ENCODE measurements around the gene CAMK2B. TPM values are rescaled to one million over a fixed set of nuclear protein-coding genes. Genes with fewer than 3 reads are reported as not detected.

Gene CAMK2B
- total and polyA plus RNA-seq, 9 donors, result 3.1 to 13.9 (median 10.1) TPM

DNA sequence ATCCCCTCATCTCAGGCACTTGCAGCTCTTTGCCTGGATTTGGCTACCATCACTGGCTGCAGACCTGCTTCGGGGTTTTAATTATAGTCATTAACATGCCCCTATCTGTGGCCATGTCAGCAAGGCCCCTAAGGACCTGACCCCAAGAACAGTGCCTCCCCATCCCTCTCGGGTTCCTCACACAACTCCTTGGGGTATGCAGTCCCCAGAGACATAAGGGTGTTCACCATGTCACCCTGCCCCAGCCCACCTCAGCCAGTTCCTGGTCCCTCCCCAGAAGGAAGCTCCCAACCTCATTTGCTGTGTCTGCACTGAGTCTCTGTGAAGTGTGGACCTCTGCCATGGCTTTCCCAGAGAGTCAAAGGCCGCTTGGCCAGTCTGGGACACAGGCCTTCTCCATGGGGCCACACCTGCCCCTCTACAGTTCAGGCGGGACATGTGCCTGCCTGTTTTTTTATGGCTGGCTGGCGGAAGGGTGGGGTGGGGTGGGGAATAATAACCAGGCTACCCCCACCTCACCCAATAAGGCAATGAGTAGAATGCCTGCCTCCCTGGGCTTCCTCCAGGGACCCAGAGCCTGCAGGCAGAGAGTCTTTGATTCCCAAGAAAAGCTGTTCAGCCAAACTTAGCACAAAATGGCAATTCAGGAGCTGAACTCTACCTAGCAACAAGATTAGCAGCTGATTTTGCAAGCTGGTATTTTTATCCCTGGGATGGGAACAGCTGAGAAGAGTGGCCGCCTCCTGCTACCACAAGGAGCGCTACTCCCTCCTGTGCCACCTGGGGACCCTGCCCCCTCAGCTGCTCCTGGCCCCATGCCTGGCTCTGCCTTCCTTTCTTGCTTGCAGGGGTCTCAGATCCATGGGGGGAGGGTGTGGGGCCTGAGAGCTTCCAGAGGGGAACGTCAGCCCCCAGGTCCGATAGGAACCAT, 23.7 kb upstream of the CAMK2B start:
- peak overlapping the region; percentile 59 for H3K27ac ChIP-seq (ENCODE audit: low read length)
- WGBS (ENCODE audit: insufficient coverage), result 71% methylated on average over 3 of the region's 9 CpGs
- no peaks in the 10 kb centered on the region for H3K27me3 ChIP-seq (ENCODE audit: control insufficient read depth, insufficient read depth, low read length)
- H3K4me1 ChIP-seq (ENCODE audit: control insufficient read depth, insufficient read depth, low read length), result peaks cover 15% of the 10 kb centered on the region
- no peaks in the 10 kb centered on the region for H3K36me3 ChIP-seq (ENCODE audit: control insufficient read depth, insufficient read depth, low read length)
- no peak overlapping the region for H3K4me3 ChIP-seq (ENCODE audit: low read length)
- peak; percentile 33 for DNase-seq
- peaks cover 2% of the 10 kb centered on the region for H3K9me3 ChIP-seq (replicated peaks; ENCODE audit: control insufficient read depth, low read depth, low read length)

DNA sequence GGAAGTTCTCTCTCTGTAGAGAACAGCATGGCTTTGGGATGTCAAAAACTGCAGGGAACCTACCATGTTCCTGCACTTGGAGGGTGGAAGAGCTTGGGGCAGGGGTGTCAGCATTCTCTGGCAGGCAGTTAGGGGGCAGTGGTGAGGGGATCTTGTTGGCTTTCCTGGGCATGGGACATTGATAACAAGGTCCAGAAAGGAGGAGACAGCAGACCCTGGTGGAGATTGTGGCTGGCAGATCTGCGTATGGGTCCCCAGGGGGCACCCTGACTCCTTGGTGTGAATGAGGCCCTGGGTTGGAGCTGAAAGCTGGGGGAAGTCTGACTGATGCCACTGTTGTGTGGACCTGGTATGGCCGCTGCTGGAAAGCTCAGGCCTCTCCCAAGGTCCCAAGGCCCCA, 22.9 kb upstream of the CAMK2B start:
- no peak for DNase-seq
- H3K27me3 ChIP-seq (ENCODE audit: control insufficient read depth, insufficient read depth, low read length), result peaks cover under 1% of the 10 kb centered on the region
- H3K36me3 ChIP-seq (ENCODE audit: control insufficient read depth, insufficient read depth, low read length), result no peaks in the 10 kb centered on the region
- peaks cover 15% of the 10 kb centered on the region for H3K4me1 ChIP-seq (ENCODE audit: control insufficient read depth, insufficient read depth, low read length)
- WGBS (ENCODE audit: insufficient coverage), result no CpG with 5 or more reads among the region's 2 CpGs
- no peak overlapping the region for H3K27ac ChIP-seq (ENCODE audit: low read length)
- H3K9me3 ChIP-seq (replicated peaks; ENCODE audit: control insufficient read depth, low read depth, low read length), result peaks cover 2% of the 10 kb centered on the region
- H3K4me3 ChIP-seq (ENCODE audit: low read length), result no peak overlapping the region

DNA sequence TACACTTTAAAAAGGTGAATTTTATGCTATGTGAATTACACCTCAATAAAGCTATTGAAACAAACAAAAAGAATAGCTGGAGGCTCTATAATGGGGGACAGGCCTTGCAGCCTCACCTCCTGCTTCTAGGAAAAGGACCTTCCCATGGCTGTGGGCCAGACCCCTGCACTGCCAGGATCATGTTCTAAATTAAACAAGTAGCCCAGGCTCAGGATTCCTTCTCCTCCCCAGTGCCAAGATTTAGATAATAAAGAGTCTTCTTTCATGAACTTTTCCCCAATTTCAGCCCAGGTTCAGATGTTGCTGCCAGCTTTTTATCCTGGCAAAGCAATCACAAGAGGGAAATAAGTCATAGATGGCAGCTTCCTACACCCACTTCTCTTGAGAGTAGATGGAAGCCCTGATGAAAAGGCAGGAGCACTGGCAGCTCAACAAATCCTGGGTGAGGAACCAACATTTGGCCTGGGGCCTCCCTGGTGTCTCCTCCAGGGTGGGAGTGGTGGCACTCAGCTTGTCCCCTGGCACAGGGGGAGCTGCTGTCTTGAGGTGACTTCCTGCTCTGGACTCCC, 22.2 kb upstream of the CAMK2B start:
- no peaks in the 10 kb centered on the region for H3K36me3 ChIP-seq (ENCODE audit: control insufficient read depth, insufficient read depth, low read length)
- no peak overlapping the region for H3K27ac ChIP-seq (ENCODE audit: low read length)
- H3K9me3 ChIP-seq (replicated peaks; ENCODE audit: control insufficient read depth, low read depth, low read length), result peaks cover 2% of the 10 kb centered on the region
- peaks cover 2% of the 10 kb centered on the region for H3K27me3 ChIP-seq (ENCODE audit: control insufficient read depth, insufficient read depth, low read length)
- H3K4me1 ChIP-seq (ENCODE audit: control insufficient read depth, insufficient read depth, low read length), result peaks cover 15% of the 10 kb centered on the region
- DNase-seq, result no peak
- H3K4me3 ChIP-seq (ENCODE audit: low read length), result no peak overlapping the region

DNA sequence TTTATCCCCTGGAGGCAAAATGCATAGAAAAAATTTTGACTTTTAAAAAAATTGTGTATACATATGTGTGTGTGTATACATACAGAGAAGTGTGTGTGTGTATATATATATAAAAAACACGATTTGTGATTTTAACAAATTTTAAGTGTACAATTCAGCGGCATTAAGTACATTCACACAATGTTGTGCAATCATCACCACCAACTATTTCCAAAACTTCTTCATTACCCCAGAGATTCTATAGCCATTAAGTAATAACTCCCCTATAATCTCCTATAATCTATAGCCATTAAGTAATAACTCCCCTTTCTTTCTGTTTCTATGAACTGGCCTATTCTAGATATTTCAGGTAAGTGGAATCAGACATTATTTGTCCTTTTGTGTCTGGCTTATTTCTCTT, 20.7 kb upstream of the CAMK2B start:
- no peaks in the 10 kb centered on the region for H3K36me3 ChIP-seq (ENCODE audit: control insufficient read depth, insufficient read depth, low read length)
- WGBS (ENCODE audit: insufficient coverage), result 100% methylated on average over 1 of the region's 2 CpGs
- H3K27ac ChIP-seq (ENCODE audit: low read length), result no peak overlapping the region
- peaks cover 2% of the 10 kb centered on the region for H3K27me3 ChIP-seq (ENCODE audit: control insufficient read depth, insufficient read depth, low read length)
- no peak overlapping the region for H3K4me3 ChIP-seq (ENCODE audit: low read length)
- no peak for DNase-seq
- peaks cover 15% of the 10 kb centered on the region for H3K4me1 ChIP-seq (ENCODE audit: control insufficient read depth, insufficient read depth, low read length)
- no peaks in the 10 kb centered on the region for H3K9me3 ChIP-seq (replicated peaks; ENCODE audit: control insufficient read depth, low read depth, low read length)

DNA sequence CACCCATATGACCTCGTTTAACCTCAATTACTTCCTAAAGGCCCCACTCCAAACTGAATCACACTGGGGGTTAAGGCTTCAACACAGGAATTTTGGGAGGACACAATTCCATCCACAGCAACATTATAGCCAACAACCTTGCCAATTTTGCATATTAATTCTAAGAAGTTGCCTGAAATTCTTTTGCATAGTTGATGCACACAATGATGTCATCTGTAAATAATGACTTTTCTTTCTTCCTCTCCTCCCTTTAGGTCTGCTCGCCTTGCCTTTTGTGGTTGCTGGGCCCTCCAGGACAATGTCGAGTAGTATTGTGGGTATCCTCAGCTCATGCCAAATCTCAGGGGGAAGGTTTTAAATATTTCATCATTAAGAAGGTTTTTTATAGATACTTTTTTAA, 16.0 kb upstream of the CAMK2B start:
- DNase-seq, result no peak
- Histone ChIP-seq H3K27ac (ENCODE audit: low read length) (no peak overlapping the region), H3K9me3 (replicated peaks; ENCODE audit: control insufficient read depth, low read depth, low read length) (no peaks in the 10 kb centered on the region), H3K4me1 (ENCODE audit: control insufficient read depth, insufficient read depth, low read length) (no peaks in the 10 kb centered on the region), H3K36me3 (ENCODE audit: control insufficient read depth, insufficient read depth, low read length) (no peaks in the 10 kb centered on the region), H3K4me3 (ENCODE audit: low read length) (no peak overlapping the region), H3K27me3 (ENCODE audit: control insufficient read depth, insufficient read depth, low read length) (peaks cover 2% of the 10 kb centered on the region)
- whole genome bisulfite sequencing (ENCODE audit: insufficient coverage), result 80% methylated on average over 1 of the region's 3 CpGs

DNA sequence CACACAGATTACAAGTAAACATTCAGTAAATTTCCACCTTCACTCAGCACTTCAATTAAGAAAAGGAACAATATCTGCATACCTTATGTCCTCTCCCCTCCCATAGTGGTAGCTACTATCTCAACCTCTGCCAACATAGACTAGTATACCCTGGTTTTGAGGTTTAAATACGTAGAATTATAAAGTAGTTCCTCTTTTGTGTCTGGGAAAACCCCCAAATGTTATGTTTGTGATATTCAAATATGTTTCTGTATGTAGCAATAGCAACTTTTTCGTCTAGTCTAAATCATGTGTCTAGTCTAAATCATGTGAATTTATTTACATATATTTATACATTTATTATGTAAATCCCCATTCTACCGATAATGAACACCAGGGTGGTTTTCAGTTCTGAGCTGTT, 13.2 kb upstream of the CAMK2B start:
- WGBS (ENCODE audit: insufficient coverage), result no CpG with 5 or more reads among the region's 3 CpGs
- DNase-seq, result no peak

DNA sequence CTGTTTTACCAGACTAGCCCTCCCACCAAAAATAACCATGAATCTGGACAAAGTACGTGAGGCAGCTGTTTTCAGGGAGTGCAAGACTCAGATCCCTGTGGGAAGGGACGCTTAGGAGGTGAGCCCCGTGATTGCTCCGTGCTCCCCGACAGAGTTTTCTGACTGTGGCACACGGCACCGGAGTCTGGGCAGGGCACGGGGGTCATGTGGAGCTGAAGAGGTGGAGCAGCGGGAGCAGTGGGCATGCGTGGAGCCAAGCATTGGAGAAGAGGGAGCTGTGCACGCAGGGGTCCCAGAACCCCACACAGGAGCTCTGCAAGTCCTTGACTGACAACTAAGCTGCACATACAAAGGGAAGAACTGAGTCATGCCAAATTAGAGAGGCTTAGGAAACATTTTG, 11.1 kb upstream of the CAMK2B start:
- Histone ChIP-seq H3K4me1 (ENCODE audit: control insufficient read depth, insufficient read depth, low read length) (peaks cover 11% of the 10 kb centered on the region), H3K4me3 (ENCODE audit: low read length) (no peak overlapping the region), H3K9me3 (replicated peaks; ENCODE audit: control insufficient read depth, low read depth, low read length) (no peaks in the 10 kb centered on the region), H3K27me3 (ENCODE audit: control insufficient read depth, insufficient read depth, low read length) (no peaks in the 10 kb centered on the region), H3K36me3 (ENCODE audit: control insufficient read depth, insufficient read depth, low read length) (no peaks in the 10 kb centered on the region), H3K27ac (ENCODE audit: low read length) (no peak overlapping the region)
- WGBS (ENCODE audit: insufficient coverage), result 89% methylated on average over 11 of the region's 11 CpGs
- DNase-seq, result no peak

More for the DNA sequence above, 13.2 kb upstream of the CAMK2B start:
- Histone ChIP-seq H3K9me3 (replicated peaks; ENCODE audit: control insufficient read depth, low read depth, low read length) (no peaks in the 10 kb centered on the region), H3K27ac (ENCODE audit: low read length) (no peak overlapping the region), H3K36me3 (ENCODE audit: control insufficient read depth, insufficient read depth, low read length) (no peaks in the 10 kb centered on the region), H3K4me1 (ENCODE audit: control insufficient read depth, insufficient read depth, low read length) (peaks cover 8% of the 10 kb centered on the region), H3K4me3 (ENCODE audit: low read length) (no peak overlapping the region), H3K27me3 (ENCODE audit: control insufficient read depth, insufficient read depth, low read length) (peaks cover 2% of the 10 kb centered on the region)

DNA sequence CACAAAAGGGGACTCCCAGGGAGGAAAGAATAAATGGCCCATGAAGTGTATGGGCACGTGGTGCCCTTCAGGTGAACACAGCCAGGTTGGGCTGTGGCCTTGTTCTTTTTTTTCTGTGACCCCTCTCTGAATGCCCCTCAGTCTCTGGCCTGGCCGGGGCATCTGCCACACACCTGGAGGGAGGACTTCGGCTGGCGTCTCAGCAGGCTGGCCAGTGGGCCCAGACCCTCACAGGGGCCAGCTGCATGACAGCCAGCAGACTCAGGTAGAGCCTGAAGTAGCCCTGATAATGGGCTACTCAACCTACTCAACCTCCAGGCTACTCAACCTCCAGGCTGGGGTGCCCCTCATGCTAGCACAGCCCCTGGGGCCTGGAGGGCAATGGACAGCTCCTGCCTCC, 9.8 kb upstream of the CAMK2B start:
- H3K36me3 ChIP-seq (ENCODE audit: control insufficient read depth, insufficient read depth, low read length), result no peaks in the 10 kb centered on the region

DNA sequence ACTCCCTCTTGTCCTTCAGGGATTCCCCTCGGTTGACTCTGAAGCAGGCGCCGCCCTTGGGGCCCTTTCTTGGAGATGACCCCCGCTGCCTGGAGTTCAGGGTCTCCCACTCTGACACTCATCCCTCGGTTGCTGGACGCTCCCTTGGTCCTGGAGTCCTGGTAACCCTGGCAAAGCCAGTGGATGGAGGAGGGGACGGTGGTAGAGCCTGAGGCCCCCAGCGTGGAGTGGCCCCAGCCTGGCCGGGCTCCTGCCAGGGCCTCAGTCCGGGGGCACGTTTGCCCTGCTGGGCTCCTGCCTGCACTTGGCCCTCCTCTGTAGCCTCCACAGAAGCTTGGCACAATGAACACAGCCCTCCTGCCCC, 9.3 kb upstream of the CAMK2B start:
- WGBS (ENCODE audit: insufficient coverage), result 90% methylated on average over 8 of the region's 11 CpGs
- H3K27me3 ChIP-seq (ENCODE audit: control insufficient read depth, insufficient read depth, low read length), result peaks cover under 1% of the 10 kb centered on the region

More for the DNA sequence above, 9.8 kb upstream of the CAMK2B start:
- WGBS (ENCODE audit: insufficient coverage), result 88% methylated on average over 3 of the region's 4 CpGs
- no peak overlapping the region for H3K4me3 ChIP-seq (ENCODE audit: low read length)
- peaks cover 11% of the 10 kb centered on the region for H3K4me1 ChIP-seq (ENCODE audit: control insufficient read depth, insufficient read depth, low read length)
- no peak overlapping the region for H3K27ac ChIP-seq (ENCODE audit: low read length)
- H3K9me3 ChIP-seq (replicated peaks; ENCODE audit: control insufficient read depth, low read depth, low read length), result no peaks in the 10 kb centered on the region
- H3K27me3 ChIP-seq (ENCODE audit: control insufficient read depth, insufficient read depth, low read length), result no peaks in the 10 kb centered on the region
- DNase-seq, result no peak

DNA sequence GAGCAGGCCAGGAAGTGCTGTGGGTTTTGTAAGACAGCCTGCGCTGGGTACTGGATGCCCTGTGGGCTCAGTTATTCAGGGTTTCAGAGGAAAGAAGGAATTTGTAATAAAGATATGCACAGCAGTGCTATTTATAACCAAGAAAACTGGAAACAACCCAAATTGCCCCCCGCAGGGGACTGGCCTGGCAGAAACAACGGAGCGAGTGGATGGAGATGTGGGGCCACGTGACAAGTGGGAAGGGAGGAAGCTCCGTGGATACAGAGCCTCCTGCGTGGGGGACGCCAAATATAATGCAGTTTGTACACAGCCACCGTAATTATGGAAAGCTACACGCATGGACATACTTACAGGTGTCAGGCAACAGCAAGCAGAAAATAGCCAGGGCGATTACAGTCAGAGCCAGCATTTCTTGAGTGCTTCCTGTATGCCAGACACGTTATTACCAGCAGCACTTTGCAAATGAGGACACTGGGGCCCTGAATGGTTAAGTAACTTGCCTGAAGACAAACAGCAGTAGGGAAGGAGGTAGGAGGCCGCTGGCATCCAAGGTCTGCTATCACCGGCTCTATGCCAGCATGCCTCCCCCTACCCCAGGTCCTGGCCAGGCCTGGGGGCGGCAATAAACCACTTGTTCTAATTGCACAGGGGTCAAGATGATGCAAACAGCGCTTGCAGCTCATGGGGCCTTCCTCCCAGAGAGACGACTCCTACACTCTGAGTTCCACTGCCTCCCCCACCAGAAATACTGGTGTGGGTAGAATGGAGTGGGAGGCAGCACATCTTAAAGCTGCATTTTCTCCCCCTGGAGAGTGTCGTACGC, 8.7 kb upstream of the CAMK2B start:
- Histone ChIP-seq H3K27ac (ENCODE audit: low read length) (no peak overlapping the region), H3K27me3 (ENCODE audit: control insufficient read depth, insufficient read depth, low read length) (peaks cover 3% of the 10 kb centered on the region), H3K4me1 (ENCODE audit: control insufficient read depth, insufficient read depth, low read length) (peaks cover 14% of the 10 kb centered on the region), H3K36me3 (ENCODE audit: control insufficient read depth, insufficient read depth, low read length) (no peaks in the 10 kb centered on the region), H3K9me3 (replicated peaks; ENCODE audit: control insufficient read depth, low read depth, low read length) (no peaks in the 10 kb centered on the region), H3K4me3 (ENCODE audit: low read length) (no peak overlapping the region)
- DNase-seq, result no peak
- WGBS (ENCODE audit: insufficient coverage), result 28% methylated on average over 11 of the region's 19 CpGs

More for the DNA sequence above, 9.3 kb upstream of the CAMK2B start:
- Histone ChIP-seq H3K9me3 (replicated peaks; ENCODE audit: control insufficient read depth, low read depth, low read length) (no peaks in the 10 kb centered on the region), H3K36me3 (ENCODE audit: control insufficient read depth, insufficient read depth, low read length) (no peaks in the 10 kb centered on the region), H3K4me1 (ENCODE audit: control insufficient read depth, insufficient read depth, low read length) (peaks cover 14% of the 10 kb centered on the region), H3K4me3 (ENCODE audit: low read length) (no peak overlapping the region), H3K27ac (ENCODE audit: low read length) (no peak overlapping the region)
- no peak for DNase-seq
